ENCODE data around the gene ATF1.

DNA sequence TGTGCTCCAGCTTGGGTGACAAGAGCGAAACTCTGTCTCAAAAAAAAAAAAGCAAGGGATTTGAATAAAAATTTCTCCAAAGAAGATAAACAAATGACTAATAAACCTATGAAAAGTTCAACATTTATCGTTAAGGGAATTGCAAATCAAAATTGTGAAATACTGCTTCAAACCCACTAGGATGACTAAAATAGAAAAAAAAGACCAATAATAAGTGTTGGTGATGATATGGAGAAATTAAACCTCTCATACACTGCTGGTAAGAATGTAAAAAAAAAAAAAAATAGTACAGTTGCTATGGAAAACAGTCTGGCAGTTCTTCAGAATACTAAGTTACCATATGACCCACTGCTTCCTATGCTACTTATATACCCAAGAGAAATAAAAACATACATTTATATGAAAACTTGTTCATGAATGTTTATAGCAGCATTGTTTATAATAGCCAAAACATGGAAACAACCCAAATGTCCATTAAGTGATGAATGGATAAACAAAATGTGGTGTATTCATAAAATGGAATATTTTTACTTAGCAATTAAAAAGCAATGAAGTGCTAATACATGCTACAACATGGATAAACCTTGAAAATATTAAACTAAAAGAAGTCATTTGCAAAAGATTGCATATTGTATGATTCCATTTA, 39.5 kb downstream of the ATF1 start:
- TF ChIP-seq, protein P1, sequence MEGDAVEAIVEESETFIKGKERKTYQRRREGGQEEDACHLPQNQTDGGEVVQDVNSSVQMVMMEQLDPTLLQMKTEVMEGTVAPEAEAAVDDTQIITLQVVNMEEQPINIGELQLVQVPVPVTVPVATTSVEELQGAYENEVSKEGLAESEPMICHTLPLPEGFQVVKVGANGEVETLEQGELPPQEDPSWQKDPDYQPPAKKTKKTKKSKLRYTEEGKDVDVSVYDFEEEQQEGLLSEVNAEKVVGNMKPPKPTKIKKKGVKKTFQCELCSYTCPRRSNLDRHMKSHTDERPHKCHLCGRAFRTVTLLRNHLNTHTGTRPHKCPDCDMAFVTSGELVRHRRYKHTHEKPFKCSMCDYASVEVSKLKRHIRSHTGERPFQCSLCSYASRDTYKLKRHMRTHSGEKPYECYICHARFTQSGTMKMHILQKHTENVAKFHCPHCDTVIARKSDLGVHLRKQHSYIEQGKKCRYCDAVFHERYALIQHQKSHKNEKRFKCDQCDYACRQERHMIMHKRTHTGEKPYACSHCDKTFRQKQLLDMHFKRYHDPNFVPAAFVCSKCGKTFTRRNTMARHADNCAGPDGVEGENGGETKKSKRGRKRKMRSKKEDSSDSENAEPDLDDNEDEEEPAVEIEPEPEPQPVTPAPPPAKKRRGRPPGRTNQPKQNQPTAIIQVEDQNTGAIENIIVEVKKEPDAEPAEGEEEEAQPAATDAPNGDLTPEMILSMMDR (IDR thresholded peaks at IDR 0.05; ENCODE audit: control extremely low read depth in 1 of 3, insufficient read depth in 1 of 3, low read depth in 1 of 3, low read length in 3 of 3): no peak
- no peak for TF ChIP-seq SP1 (IDR thresholded peaks at IDR 0.05; ENCODE audit: low read depth, low read length)
- TF ChIP-seq SAP30 (IDR thresholded peaks at IDR 0.05; ENCODE audit: insufficient read depth, insufficient replicate concordance, low read length): no peak
- TF ChIP-seq TAF1 (IDR thresholded peaks at IDR 0.05; ENCODE audit: low read depth, low read length): no peak
- TF ChIP-seq EP300 (IDR thresholded peaks at IDR 0.05; ENCODE audit: borderline replicate concordance in 1 of 2, low read depth in 2 of 2, low read length in 2 of 2): no peak
